Measurements from ENCODE around the gene UNK.
"Not testable (repeated sequence)": the region's sequence is repeated elsewhere in the genome, so short reads cannot be mapped to it uniquely, and the experiment has no call there.

The UNK gene

DNA sequence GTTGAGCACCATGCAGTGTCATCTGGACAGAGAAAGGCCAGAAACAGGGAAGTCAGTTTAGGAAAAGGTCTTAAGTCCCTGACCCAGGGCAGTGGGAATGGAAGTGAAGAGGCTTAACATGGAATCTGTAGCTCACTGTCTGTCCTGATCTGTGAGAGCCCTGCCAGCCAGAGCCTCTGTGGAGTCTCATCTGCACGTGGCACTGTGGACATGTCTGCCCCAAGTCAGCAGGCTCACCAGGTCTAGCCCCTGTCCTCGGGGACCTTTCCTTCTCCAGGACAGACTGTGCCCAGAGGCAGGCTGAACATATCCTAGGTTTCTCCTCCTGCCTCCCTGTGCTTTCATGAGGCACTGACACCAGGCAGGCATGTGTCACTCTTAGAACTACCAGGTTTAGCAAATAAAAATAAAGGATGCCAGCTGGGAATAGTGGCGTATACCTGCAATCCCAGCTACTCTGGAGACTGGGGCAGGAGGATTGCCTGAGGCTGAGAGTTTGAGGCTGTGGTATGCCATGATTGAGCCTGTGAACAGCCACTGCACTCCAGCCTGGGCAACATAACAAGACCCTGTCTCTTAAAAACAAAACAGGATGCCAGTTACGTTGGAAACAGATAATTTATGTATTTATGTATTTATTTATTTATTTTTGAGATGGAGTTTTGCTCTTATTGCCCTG lies 22.4 kb downstream of the UNK start:
- DNase-seq: no peak

DNA sequence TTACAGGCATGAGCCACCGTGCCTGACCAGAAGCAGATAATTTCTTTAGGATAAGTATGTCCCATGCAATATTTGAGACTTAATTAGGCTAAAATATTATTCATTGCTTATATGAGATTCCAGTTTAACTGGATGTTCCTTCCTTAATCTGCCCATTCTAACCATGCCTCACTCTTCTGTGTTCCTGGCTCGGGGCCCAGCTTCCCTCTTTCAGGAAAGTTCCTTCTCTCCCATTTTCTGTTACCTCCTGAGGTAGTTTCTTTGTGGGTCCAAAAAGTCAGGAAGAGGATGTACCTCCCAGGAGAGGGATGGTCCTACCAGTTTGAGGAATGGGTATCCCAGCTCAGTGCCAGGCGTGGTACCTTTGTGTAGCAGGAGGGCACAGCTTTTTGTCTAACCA lies 23.3 kb downstream of the UNK start:
- DNase-seq: no peak

DNA sequence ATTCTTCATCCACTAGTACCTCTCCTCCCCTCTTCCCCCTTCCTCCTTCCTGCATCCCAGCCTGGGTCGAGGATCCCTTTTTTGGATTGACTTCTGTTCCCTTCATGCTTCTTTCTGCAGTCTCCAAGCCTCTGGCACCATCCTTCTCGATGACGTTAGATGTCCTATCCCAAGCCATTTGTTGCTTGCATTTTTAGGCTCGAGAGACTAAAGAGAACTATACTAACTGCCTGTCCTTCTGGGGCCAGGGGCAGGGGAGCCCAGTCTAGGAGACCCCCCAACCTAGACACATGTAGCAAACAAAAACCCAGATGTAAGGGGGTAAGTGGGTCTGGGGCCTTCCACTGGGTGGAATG lies 23.9 kb downstream of the UNK start:
- no peak for DNase-seq

DNA sequence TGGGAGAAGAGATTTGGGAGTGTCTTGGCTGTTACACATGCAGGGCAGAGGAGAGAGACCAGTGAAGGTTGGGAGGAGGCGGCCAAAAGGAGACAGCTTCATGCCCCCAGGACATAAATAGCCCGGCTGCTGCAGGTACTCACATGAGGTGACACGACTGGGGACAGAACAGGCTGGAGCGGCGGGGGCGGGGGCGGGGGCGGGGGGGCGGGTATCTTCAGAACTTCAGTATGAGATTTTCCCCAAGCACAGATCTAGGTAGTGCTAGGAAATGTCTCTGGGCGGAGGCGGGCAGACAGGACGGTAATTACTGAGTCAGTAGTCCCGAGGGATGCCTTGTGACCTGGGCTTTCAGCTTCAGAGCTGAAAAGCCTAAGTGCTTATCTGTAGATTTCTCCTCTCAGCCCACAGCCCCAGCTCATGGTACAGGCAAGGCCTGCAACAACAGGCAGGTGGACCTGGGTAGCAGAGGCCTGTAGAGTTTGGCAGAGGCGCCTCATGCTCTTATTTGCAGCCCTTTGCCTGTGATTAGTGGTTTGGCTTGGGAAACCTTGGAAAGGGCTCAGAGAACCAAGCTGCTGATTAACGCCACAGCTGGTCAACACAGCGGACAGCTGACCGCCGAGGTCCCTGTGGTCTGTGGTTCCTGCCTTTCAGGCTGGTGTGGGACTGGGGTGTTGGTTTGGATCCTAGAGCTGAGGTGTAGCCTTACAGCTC lies 24.5 kb downstream of the UNK start:
- no peak for DNase-seq

DNA sequence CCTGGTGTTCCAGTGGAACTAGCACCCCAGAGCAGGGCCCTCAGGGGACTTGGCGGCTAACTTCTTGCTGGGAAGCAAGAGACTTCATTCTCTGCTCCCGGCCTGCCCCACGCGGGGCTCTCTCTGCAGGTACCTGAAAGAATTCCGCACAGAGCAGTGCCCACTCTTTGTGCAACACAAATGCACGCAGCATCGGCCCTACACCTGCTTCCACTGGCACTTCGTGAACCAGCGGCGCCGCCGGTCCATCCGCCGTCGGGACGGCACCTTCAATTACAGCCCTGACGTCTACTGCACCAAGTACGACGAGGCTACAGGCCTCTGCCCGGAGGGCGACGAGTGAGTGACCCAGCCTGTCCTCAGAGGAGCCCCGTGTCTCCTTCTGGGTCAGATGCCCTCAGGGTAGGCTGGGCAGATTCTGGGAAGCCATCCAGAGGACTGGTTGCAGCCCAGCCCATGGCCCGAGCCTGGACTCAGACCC lies 25.1 kb downstream of the UNK start:
- no peak for DNase-seq

DNA sequence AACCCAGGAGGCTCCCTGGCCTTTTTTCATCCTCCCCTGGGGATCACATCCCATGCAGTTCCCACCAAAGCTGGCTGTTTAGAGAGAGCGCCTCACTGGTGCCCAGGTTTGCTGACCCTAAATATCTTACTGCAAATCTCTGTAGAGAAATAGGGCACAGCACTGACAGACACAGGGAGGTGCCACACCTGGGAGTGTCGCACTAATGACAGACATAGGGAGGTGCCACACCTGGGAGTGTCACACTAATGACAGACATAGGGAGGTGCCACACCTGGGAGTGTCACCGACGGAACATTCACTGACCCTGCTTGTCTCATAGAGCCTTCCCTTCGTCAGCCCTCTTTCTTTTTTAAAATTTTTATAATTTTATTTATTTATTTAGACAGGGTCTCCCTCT lies 25.6 kb downstream of the UNK start:
- DNase-seq: no peak

DNA sequence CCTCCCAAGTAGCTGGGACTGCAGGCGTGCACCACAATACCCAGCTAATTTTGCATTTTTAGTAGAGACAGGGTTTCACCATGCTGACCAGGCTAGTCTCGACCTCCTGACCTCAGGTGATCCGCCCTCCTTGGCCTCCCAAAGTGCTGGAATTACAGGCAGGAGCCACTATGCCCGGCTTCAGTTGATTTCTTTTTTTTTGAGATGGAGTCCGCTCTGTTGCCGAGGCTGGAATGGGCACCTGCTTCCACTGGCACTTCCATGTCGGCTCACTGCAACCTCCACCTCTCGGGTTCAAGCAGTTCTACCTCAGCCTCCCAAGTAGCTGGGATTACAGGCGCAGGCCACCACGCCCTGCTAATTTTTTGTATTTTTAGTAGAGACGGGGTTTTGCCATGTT lies 26.1 kb downstream of the UNK start:
- DNase-seq: not testable (repeated sequence)

DNA sequence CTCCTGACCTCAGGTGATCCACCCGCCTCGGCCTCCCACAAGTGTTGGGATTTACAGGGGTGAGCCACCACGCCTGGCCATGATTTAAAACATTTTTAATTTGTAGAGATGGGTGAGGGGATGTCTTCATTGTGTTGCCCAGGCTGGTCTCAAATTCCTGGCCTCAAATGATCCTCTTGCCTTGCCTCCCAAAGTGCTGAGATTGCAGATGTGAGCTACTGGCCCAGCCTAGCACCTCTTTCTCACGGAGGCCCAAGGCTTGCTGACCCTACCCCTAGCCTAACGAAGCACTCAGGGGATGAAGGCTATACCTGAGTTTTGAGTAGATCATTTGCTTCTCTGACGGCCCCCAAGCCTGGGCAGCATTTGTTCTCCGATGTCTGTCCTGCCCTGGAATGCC lies 26.6 kb downstream of the UNK start:
- no peak for DNase-seq

DNA sequence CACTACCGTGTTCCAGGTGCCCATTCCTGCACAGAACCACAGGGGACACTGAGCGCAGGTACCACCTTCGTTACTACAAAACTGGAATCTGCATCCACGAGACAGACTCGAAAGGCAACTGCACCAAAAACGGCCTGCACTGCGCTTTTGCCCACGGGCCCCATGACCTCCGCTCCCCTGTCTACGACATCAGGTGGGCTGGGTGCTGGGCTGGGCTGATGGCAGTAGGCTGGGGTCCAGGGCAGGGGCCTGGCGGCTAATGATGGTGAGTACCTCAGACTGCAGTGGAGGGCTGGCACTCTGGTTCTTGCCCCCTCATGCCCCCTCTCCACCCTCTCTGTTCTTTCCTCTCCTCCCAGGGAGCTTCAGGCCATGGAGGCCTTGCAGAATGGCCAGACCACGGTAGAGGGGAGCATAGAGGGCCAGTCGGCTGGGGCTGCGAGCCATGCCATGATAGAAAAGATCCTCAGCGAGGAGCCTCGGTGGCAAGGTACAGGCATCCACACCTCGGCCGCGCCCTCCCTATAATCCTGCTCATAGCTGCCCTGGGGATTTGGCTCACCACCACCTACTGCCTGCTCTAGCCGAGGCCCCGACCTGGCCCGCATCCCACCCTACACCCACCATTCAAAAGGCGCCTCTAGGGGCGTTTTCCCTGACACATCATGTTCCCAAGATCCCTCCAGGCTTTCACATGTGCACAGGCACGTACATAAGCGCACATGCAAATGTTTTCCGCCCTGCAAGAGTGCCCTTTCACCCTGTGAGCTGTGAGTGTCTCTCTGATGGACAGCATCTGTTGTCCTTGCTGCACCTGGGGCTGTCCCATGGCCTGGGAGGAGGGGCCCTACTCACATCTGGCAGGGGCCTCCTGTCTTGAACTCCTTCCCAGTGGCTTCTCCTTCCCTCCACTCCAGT lies 27.7 kb downstream of the UNK start:
- DNase-seq: no peak

DNA sequence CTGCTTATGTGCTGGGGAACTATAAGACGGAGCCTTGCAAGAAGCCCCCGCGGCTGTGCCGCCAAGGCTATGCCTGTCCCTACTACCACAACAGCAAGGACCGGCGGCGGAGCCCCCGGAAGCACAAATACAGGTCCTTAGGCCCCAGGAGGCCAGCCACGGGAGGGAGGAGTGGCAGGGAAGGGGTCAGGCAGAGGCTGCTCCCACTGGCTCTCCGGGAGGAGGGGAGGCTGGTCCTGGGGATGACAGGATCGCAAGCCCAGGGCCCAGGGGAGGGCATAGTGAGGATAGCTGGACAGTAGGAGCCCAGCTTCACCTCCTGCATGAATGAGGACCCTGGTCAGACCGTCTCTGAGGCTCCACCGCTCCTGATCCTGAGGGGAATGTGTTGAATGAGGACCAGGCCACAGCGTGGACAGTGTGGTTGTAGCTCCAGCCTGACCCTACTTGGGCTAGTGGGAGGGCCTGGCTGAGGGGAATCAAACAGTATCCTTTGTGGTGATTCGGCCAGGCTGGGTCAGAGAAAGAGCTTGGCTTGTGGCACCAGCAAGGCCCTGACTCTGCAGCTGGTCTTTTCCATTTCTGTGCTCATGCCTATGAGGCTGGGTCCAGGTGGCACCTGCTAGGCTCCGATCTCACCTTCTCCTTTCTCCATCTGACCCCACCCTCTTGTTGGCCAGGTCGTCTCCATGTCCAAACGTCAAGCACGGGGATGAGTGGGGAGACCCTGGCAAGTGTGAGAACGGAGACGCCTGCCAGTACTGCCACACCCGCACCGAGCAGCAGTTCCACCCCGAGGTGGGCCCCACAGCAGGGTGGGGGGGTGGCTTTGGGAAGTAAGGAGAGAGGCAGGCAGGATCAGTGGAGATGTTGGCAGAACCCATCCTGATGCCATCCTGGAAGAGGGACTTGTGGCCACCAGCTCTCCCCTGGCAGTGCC lies 28.7 kb downstream of the UNK start:
- DNase-seq: no peak

DNA sequence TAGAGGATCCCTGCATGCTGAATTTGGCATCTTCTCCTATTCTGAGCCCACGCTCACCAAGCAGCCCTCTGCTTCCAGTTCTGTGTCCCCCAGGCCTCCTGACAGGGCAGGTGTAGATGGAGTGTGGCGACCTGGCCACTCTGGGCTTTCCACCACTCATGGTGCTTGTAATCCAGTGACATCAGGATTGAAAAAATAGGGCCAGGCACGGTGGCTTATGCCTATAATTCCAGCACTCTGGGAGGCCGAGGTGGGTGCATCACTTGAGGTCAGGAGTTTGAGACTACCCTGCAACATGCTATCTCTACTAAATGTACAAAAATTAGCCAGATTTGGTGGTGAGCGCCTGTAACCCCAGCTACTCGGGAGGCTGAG lies 29.4 kb downstream of the UNK start:
- no peak for DNase-seq

DNA sequence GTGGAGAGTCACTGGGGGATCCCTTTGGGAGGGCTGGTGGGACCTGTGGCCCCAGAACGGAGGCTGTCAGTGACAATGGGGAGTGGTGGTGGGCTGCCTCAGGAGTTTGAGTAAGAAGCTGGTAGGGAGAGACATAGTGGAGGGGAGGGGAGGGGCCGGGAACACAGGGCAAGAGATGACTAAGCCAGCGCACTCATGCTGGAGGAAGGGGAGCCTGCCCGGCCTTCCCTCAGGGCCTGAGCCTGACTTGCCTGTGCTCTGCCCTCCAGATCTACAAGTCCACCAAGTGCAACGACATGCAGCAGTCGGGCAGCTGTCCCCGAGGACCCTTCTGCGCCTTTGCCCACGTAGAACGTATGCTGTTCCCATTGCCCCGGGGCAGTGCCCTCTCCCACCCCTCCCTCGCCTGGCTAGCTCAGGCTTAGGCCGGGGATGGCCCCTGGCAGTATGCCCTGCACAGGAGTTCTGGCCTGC lies 30.3 kb downstream of the UNK start:
- DNase-seq: no peak

DNA sequence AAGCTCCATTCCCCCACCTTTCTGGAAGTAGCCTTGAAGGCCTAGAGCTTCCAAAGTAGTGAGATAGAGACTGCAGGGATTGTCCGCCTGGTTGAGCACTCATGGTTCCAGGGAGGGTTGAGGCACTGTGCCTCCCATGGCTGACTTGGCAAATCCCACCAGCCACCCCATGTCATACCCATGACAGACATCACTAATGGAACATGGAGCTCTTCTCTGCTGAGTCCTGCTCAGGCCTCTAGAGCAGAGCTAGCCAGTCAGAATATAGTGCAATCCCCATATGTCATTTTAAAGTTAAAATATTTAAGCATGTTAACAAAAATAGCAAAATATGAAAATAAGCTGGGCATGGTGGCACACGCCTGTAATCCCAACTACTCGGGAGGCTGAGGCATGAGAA lies 30.8 kb downstream of the UNK start:
- no peak for DNase-seq

DNA sequence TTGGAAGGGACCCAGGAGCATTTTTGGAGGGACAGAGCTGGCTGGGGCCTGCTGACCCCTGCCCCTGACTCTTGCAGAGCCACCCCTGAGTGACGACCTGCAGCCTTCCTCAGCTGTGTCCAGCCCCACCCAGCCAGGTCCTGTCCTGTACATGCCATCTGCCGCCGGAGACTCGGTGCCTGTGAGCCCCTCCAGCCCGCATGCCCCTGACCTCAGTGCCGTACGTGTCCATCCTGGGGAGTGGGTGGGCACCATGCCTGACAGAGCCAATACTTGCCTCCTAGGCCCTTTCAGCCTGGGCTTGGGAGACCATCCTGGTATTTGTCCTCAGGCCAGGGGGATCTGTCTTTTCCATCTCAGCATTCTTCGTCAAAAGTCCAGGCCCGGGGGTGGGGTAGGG lies 32.1 kb downstream of the UNK start:
- no peak for DNase-seq

DNA sequence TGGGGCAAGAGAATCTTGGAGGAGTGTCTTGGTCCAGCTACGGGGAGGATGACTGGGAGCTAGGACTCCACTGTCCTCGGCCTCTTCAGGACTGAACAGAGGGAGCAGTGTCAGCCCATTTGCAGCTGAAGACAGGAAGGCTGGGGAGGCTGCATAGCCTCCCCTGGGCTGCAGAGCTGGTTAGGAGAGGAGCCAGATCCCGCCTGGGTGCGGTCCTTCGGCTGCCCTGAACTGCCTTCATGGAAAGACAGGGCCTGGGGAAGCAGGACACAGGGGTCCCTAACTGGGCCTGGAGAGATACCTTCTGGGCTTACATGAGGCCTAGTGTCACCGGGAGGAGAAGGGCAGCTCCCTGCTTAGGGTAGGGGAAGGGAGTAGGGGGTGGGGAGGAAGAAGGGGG lies 33.0 kb downstream of the UNK start:
- DNase-seq: no peak

DNA sequence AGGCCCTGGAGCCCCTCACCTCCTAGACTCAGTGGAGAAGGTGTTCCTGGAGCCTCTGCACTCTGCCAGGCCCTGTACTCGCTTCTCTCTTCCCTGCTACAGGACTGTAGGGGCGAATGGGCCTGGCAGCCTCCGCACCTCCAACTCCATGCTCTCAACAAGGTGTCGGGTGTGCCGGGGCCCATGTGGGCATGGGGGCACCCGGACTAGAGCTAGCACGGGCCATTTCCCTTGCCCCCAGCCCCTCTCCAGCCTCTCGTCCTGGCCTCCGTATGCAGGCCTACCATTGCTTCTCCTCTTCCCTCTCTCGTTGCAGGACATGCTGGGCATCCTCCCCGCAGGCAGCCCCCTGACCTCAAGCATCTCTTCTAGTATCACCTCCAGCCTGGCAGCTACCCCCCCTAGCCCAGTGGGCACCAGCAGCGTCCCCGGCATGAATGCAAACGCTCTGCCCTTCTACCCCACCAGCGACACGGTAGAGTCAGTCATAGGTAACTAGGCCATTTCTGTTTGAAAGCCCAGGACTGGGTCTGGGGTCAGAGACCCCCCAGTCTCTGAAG lies 33.8 kb downstream of the UNK start:
- DNase-seq: no peak

DNA sequence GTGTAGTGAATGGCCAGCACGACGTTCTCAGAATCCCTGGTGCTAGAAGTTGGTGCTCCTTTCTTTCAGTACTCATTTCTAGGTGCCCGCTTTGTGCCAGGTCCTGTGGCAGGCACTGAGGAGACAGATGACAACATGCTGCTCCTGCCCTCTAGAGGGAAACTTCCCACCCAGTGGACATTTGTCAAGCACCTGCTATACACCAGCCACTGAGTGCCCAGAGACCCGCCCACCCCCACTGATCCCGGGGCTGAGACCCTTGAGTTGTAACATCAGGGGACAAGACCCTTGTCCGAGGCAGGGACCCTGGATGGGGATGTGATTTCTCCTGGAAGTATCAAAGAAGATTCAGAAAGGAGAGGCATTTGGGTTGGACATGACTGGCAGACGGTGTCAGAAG lies 34.5 kb downstream of the UNK start:
- peak in 1 of 2 experiments; percentile 11 for DNase-seq

DNA sequence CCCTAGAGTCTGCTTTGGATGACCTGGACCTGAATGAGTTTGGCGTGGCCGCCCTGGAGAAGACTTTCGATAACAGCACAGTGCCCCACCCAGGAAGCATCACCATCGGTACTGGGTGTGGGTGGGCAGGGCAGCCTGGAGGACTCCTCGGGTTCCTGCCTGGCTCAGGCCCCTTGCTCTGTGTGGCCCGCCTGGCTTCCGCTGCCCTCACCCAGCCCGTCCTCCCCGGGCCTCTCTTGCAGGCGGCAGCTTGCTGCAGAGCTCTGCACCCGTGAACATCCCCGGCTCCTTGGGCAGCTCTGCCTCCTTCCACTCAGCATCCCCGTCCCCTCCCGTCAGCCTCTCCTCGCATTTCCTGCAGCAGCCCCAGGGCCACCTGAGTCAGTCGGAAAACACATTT lies 35.1 kb downstream of the UNK start:
- no peak for DNase-seq

DNA sequence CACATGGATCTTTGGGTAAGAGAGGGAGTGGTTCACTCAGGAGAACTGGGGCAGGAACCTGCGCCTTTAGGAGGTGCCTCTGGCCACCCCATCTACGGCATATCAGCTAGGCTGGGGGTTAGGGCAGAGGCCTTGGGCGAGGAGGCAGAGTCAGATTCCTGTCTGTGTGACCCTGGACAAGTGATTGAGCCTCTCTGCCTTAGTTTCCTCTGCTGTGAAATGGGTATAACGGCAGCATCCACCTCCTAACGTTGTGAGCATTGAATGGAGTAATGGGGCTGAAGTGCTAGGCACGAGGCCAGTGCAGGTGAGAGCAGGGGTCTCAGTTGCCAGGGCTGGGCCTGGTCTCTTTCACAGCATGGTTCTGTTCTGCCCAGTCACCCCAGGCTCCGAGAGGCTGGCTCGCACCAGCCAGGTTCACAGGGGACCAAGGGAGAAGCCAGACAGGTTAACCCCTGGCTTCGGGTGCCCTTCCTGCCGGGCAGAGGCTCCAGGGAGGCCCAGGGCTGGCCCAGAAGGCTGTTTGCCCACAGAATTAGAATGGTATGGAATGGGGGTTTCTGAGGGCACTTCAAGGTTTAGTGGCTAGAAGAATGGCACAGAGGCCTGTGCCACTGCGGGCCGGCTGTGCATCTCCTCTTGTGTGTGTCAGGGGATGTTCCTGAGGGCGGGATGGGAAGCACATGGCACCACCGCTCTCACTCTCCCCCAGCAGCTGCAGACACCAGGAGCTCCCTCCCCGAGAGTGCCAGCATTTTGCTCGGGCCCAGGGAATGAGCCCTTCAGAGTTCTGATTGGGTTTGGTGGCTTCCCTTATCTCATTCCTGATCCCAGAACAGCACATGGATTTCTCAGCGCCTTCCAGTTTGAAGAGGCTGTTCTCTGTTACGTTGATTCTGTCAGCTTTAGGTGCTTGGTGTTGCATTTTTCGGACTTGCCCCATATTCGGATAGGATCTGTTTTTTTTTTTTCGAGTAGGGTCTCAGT lies 35.8 kb downstream of the UNK start:
- no peak for DNase-seq

DNA sequence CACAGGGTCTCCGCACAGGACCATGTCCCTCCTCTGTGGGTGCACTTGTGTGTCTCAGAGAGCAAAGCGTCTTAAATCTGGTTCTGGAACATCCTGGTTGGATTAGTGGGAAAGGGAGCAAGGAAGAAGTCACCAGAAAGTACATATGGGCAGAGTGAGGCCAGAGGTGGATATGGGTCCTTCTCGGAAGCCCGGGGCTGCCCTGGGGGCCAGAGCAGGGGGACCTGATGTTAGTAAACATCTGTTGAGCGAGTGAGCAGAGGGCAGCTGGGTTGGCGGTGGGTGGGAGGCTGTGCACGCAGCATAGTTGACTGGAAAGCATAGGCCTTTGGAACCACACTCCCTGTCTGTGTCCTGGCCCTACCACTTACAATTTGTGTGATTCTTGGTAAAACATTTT lies 36.9 kb downstream of the UNK start:
- no peak for DNase-seq
